SW 1271 (cell line): Measurements from ENCODE around the gene ACTL8.

Experiments
- DNase-seq, 2 experiments: peaks; one replicate each; lab custom pipeline; 2025; lab: John Stamatoyannopoulos, UW

ACTL8 gene

GRCh38 chr1:17772615-17773212 lies 17.6 kb downstream of the ACTL8 start:
- DNase-seq = no peak

GRCh38 chr1:17773591-17774326 lies 18.6 kb downstream of the ACTL8 start:
- no peak for DNase-seq

DNA sequence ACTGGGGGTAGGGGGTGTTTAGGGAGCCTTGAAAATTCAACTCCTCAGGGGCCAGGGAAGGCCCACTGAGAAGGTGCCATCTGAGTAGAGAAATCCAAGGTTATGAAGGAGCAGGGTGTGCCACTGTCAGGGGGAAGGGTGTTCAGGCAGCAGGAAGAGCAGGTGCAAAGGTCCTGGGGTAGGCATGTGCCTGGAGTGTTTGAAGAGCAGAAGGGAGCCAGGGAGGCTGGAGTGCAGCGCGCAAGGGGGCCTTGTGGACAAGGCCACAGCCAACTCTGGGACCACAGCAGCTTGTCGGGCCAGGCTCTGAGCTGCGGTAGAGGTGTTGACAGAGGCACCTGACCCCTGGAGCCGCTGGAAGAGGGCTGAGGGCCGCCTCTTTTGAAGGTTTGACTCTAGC lies 19.3 kb downstream of the ACTL8 start:
- DNase-seq = no peak

- DNase-seq = no peak
Measured at GRCh38 chr1:17775796-17776195, 20.7 kb downstream of the ACTL8 start.

- DNase-seq = no peak
Measured at GRCh38 chr1:17776426-17776825, 21.3 kb downstream of the ACTL8 start.

DNA sequence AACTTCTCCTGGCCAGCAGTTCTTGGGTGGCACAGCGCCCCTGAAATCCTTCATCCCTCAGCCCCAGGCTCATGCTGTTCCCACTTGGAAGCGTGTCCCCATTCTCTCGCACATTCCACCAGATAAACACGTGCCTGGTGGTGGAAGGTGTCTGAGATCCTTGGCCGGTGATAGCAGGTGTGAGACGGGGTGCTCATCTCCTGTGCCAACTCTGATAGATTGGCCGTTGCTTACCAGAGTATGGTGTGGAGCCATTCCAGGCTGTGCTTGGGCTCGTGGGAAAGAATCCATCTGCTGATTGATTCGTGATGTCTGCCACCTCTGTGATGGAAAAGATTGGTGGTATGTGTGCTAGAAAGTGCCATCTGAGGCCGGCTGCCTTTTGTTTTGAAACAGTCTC lies 22.2 kb downstream of the ACTL8 start:
- DNase-seq = no peak

- no peak for DNase-seq
Measured at GRCh38 chr1:17777818-17778217, 22.7 kb downstream of the ACTL8 start.

GRCh38 chr1:17780916-17781315 lies 25.8 kb downstream of the ACTL8 start:
- DNase-seq = no peak

DNA sequence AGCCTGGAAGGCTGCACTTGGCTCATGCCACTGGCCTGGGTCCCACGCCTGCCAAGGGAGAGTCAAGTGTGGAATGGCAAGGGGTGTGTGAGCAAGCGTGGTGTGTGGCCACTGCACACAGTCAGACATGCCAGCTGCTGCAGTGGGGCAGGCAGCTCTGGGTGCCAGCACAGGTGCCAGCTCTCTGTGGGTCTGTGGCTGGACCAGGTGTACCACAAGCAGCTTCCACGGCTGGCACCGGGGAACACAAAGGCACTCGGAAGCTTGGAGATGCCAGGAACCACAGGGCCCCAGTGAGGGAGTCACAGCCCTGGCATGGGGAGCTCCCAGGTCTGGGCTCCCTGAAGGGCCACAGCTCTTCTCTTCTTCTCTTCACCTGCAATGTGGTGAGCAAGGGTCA lies 34.8 kb downstream of the ACTL8 start:
- DNase-seq = no peak

DNA sequence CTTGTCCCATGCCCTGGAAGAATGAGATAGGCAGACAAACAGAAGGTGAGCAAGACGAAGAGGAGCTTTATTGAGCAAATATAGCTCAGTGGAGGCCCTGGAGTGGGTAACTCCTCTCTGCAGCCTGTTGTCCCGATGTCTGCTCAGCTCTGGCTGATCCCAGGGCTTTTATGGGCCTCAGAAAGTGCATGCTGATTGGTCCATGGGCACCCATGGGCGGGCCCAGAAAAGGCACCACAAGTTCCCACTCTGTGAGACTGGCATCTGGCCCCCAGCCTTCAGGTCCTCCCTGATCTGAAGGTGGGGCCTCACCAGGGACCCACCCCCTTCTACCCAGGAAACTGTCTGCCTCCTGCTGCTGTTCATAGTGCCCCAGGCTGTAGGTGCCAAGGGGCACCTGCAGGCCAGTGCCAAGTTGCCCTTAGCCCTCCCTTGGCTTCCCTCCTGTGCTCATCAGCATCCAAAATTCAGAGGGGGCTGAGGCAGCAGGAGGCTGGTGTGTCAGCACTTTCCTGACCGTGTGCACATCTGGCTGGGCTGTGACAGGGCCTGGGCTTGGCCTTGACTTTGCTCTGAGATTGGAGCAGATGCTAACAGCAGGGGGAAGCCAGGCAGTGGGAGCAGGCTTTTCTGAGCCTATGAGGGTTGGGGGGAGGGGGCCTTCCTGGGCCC lies 35.4 kb downstream of the ACTL8 start:
- no peak for DNase-seq

DNA sequence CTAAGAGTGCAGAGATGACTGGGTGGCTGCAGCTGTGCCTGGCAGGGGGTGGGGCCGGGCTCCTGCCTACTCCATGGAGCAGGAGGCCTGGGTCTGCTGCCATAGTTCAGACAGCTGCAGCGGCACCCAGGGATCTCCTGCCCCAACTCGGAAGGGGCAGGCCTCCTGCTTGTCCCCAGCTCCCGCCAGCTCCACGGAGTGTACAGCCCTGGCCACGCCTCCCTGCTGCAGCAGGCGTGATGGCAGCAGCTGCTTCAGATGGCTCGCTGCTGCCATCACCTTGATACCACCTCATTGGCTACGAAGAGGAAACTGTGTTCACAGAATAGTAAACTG lies 35.9 kb downstream of the ACTL8 start:
- DNase-seq = no peak

GRCh38 chr1:17791480-17791879 lies 36.3 kb downstream of the ACTL8 start:
- no peak for DNase-seq

DNA sequence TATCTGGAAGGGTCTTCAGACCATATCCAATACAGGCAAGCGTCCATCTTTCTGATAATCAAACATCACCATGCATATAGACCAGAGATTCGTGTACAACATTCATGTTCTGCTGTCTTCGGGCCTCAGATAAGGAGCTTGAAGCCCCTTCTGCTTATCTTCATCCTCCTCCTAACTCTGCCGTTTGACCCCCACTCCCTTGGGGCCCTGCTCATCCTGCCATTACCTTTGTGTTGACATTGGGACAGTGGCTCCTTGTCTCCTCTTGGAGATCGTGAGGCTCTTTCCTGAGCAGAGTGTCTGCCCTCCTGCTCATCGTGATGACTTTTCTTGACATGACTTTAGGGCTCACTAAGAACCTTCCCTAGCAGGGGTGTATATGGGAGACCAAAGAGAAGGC lies 37.3 kb downstream of the ACTL8 start:
- DNase-seq = no peak

GRCh38 chr1:17795081-17795809 lies 40.1 kb downstream of the ACTL8 start:
- no peak for DNase-seq

GRCh38 chr1:17795836-17796645 lies 40.9 kb downstream of the ACTL8 start:
- DNase-seq = no peak

- no peak for DNase-seq
Measured at GRCh38 chr1:17797478-17797877, 42.3 kb downstream of the ACTL8 start.

GRCh38 chr1:17798011-17798410 lies 42.9 kb downstream of the ACTL8 start:
- DNase-seq = no peak

DNA sequence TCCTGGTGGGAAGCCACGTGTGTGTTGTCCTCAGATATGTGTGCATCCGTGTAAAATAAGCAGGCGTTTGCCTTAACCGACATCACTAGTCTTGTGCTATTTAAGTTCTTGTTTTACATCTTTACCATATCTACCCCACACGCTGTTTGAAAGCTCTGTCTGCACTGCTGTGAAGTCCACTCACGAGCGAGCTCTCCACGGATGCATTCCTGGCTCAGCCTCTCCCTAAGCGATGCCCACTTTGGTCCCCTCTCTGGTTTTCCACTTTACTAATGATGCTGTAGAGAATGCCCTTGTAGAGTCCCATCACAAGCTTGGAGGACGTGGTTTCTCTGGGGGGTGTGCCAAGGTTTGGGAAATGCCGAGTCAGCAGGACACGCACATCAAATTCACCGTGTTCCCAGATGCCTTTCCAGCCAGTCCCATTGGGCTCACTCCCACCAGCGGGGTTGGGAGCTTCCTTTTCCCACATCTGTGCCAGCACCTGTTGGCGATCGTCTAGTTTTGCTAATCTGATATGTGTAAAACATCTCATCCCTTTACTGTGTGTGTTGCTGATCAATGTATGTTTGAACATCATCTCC lies 43.8 kb downstream of the ACTL8 start:
- no peak for DNase-seq

DNA sequence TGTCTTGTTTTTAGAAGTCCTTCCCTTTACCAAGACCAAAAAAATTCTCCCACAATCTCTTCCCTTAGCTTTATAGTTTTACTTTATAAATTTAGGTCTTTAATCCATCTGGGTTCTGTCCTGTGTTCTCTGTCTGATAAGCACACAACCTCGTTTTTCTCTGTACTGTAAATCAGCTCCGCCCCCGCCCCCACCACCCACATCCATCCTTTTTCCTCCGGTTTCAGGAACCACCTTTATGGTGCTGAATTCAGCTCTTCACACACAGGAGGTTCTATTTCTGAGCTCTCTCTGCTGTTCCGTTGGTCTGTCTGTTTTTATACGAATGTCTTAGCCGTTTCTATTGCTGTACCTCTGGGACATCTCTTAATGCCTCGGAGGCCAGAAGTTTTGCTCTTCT lies 44.5 kb downstream of the ACTL8 start:
- DNase-seq = no peak

GRCh38 chr1:17802164-17802563 lies 47.0 kb downstream of the ACTL8 start:
- DNase-seq = no peak

GRCh38 chr1:17802945-17803344 lies 47.8 kb downstream of the ACTL8 start:
- no peak for DNase-seq
